OCI-LY1 (cell line): Measurements from ENCODE around the gene GRAMD1A.

ENCODE experiments used
- EZH2 ChIP-seq: fragments of 200-600 bp; sonication (generic), shearing (Covaris generic); IDR thresholded peaks from 2 replicates; pipeline ENCODE4 v1.8.0; 2017; ENCODE audit warnings: borderline replicate concordance, mixed run types, mild to moderate bottlenecking, antibody characterized with exemption, low read length, moderate library complexity, mixed read lengths
- TF ChIP-seq, protein P1 (sequence below): fragments of 200-600 bp; sonication (generic), shearing (Covaris generic); IDR thresholded peaks from 2 replicates; pipeline ENCODE4 v1.5.1; 2017; ENCODE audit warnings: mild to moderate bottlenecking, antibody characterized with exemption, low read length, moderate library complexity, mixed read lengths

DNA sequence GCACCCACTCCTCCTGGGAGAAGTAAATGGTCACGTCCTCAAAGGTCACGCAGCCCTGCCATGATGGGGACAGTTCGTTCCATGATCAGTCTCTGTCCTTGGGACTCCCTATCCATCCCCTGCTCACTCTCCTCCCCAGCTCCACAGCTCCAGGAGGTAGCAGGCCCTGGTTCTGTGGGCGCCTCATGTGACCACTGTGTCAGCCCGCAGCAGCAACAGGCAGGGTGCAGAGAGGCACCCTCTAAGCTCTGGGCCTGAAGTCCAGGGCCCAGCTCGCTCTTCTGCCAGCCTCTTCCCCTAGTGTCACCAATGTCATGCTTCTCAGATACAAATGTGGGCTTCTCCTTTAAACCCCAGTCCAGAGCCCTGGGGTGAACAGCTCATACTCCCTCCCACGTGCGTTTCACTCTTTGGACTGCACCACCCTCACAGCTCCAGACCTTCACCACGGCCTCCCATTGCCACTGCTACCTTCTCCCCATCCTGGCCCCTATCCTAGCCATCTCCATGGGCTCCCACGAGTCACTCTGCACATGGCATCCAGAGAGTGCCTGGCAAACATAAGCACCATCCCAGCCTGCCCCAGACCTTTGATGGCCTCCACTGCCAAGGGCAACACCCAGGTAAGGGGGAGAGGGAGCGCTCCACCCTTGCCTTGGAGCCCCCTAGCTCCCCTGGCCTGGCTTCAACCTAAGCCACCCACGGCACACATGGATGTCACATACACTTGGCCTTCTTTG, 39.0 kb upstream of the GRAMD1A start:
- TF ChIP-seq, protein P1, sequence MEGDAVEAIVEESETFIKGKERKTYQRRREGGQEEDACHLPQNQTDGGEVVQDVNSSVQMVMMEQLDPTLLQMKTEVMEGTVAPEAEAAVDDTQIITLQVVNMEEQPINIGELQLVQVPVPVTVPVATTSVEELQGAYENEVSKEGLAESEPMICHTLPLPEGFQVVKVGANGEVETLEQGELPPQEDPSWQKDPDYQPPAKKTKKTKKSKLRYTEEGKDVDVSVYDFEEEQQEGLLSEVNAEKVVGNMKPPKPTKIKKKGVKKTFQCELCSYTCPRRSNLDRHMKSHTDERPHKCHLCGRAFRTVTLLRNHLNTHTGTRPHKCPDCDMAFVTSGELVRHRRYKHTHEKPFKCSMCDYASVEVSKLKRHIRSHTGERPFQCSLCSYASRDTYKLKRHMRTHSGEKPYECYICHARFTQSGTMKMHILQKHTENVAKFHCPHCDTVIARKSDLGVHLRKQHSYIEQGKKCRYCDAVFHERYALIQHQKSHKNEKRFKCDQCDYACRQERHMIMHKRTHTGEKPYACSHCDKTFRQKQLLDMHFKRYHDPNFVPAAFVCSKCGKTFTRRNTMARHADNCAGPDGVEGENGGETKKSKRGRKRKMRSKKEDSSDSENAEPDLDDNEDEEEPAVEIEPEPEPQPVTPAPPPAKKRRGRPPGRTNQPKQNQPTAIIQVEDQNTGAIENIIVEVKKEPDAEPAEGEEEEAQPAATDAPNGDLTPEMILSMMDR = no peak
- no peak for TF ChIP-seq EZH2
